PFSK-1 (cell line): ENCODE data around the gene BTBD9.

ENCODE experiments used
- REST ChIP-seq, 2 experiments: IDR thresholded peaks; 2 replicates each; pipeline versions ENCODE4 v1.6.1 to v1.8.0; 2011 to 2012; ENCODE audit warnings: low read depth in 2 of 2, low read length in 2 of 2, control low read depth in 1 of 2, inconsistent platforms in 1 of 2, mild to moderate bottlenecking in 1 of 2, moderate library complexity in 1 of 2; ENCODE audit not compliant: insufficient read depth in 1 of 2
- SIN3A ChIP-seq: IDR thresholded peaks from 2 replicates; pipeline ENCODE4 v1.6.1; 2012; ENCODE audit warnings: mild to moderate bottlenecking, low read length, moderate library complexity, borderline replicate concordance; ENCODE audit not compliant: insufficient read depth
- TAF1 ChIP-seq: IDR thresholded peaks from 2 replicates; pipeline ENCODE4 v1.6.1; 2012; ENCODE audit warnings: low read length, control low read depth, borderline replicate concordance; ENCODE audit not compliant: insufficient read depth

GRCh38 chr6:38209371-38210260, 430.1 kb downstream of the BTBD9 start:
- TF ChIP-seq REST (IDR thresholded peaks at IDR 0.05; ENCODE audit: insufficient read depth in 1 of 2, low read depth in 2 of 2, low read length in 2 of 2) (no peak), TAF1 (no peak), SIN3A (no peak)
